Measurements from ENCODE around the gene PPP6R3. TPM values are rescaled to one million over a fixed set of nuclear protein-coding genes. Genes with fewer than 3 reads are reported as not detected.
A peak's percentile ranks its signal among the peaks of the same experiment; 100 is the strongest.

The PPP6R3 gene
- total and polyA plus RNA-seq, 2 of the 8 experiments (the other 6 are each of a cell fraction or from before 2014, with no cell fraction given), result 44.6 to 150 TPM

DNA sequence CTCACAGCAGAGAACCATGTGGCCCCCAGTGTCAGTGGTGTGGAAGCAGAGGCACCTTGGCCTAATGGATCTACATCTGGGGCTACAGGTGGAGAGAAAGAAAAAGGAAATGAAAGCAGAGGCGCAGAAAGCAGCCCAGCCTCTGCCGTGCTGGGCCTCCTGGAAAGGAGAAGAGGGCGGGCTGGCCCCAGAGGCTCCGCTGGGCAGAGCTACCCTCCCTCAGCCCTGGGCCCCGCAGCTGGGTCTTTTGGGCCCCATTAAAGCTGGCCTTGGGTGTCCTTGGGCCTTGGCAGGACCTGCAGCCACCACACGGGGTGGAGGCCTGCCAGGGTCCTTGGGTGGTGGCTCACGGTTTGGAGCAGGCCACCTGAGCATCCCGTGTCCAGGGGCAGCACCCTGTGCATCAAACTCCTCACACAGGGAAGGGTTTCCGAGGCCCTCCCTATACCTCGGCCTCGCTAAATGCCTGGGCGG is 192.2 kb downstream of the PPP6R3 start:
- FAIRE-seq, result no peak
- H3K4me2 ChIP-seq (ENCODE audit: insufficient read depth in 1 of 2, low read depth in 2 of 2, low read length in 2 of 2), result no peak overlapping the region
- TF ChIP-seq TBP (IDR thresholded peaks at IDR 0.05; ENCODE audit: low read depth, low read length), result no peak
- TF ChIP-seq KDM1A (IDR thresholded peaks at IDR 0.05; ENCODE audit: borderline replicate concordance, low read length), result no peak
- TF ChIP-seq NRF1 (IDR thresholded peaks at IDR 0.05; ENCODE audit: low read depth, low read length), result no peak
- no peak for TF ChIP-seq POLR2A (IDR thresholded peaks at IDR 0.05; ENCODE audit: control extremely low read depth in 1 of 2, low read depth in 2 of 2, low read length in 2 of 2)
- no peak for TF ChIP-seq KDM5A (IDR thresholded peaks at IDR 0.05; ENCODE audit: low read length)
- no peak for TF ChIP-seq POLR2AphosphoS5 (IDR thresholded peaks at IDR 0.05; ENCODE audit: low read depth, low read length)
- no peak for TF ChIP-seq CTBP2 (IDR thresholded peaks at IDR 0.05; ENCODE audit: borderline replicate concordance, insufficient read depth, insufficient read length, low read length)
- no peak for TF ChIP-seq PHF8 (conservative IDR thresholded peaks at IDR 0.05; ENCODE audit: low read depth, low read length)
- no peak for TF ChIP-seq ATF2 (IDR thresholded peaks at IDR 0.05; ENCODE audit: low read length)
- TF ChIP-seq HDAC2 (IDR thresholded peaks at IDR 0.05; ENCODE audit: borderline replicate concordance in 1 of 2, low read depth in 2 of 2, low read length in 2 of 2), result no peak
- no peak for TF ChIP-seq CHD1 (IDR thresholded peaks at IDR 0.05; ENCODE audit: low read depth, low read length)
- TF ChIP-seq MAFK (IDR thresholded peaks at IDR 0.05; ENCODE audit: low read depth, low read length), result no peak

More for the DNA sequence above, 192.2 kb downstream of the PPP6R3 start:
- Histone ChIP-seq H2BK120ac (replicated peaks; ENCODE audit: low read depth, low read length) (no peak overlapping the region), H2BK5ac (ENCODE audit: low read depth, low read length) (0 out of 2 replicates have a peak overlapping the region, but pooled peaks have one; percentile 47), H3K4ac (replicated peaks; ENCODE audit: insufficient read length, low read depth, low read length) (no peak overlapping the region), H3K18ac (ENCODE audit: extremely low read depth, low read length) (peak overlapping the region; percentile 9; the same call in 1 of the 2 replicates), H4K20me1 (replicated peaks in 1 of 2; ENCODE audit: control insufficient read depth in 1 of 2, insufficient read depth in 2 of 2, low read length in 2 of 2) (no peaks in the 10 kb centered on the region), H3K56ac (replicated peaks; ENCODE audit: insufficient read length, low read depth, low read length) (no peak overlapping the region), H4K8ac (ENCODE audit: extremely low read depth, insufficient read depth, low read length) (no peak overlapping the region), H3K27ac (ENCODE audit: low read depth, low read length) (no peak overlapping the region), H3K79me1 (ENCODE audit: low read depth, low read length) (no peaks in the 10 kb centered on the region), H3K4me3 (ENCODE audit: extremely low read depth in 1 of 4, insufficient read depth in 2 of 4, low read depth in 3 of 4, low read length in 4 of 4) (no peak overlapping the region), H3K4me1 (replicated peaks in 1 of 4; ENCODE audit: control insufficient read depth in 3 of 4, insufficient read depth in 4 of 4, low read length in 3 of 4) (peaks cover 0 to 12% (median 1%) of the 10 kb centered on the region in 4 experiments; a peak in 1 of 7 replicates), H3K9ac (replicated peaks in 1 of 4; ENCODE audit: extremely low read depth in 1 of 4, low read depth in 3 of 4, low read length in 3 of 4) (no peak overlapping the region), H2BK20ac (ENCODE audit: low read length) (no peak overlapping the region; the same call in 1 of the 2 replicates), H3K27me3 (replicated peaks in 1 of 4; ENCODE audit: control insufficient read depth in 3 of 4, extremely low read depth in 1 of 4, insufficient read depth in 3 of 4, low read length in 3 of 4) (no peaks in the 10 kb centered on the region), H3K79me2 (ENCODE audit: control insufficient read depth in 1 of 2, insufficient read depth in 2 of 2, low read length in 2 of 2) (no peaks in the 10 kb centered on the region), H2BK12ac (ENCODE audit: low read depth, low read length) (peak overlapping the region; percentile 60; the same call in 1 of the 2 replicates), H3K9me3 (ENCODE audit: insufficient read depth in 2 of 2, low read depth in 1 of 2, low read length in 1 of 2) (0 out of 4 replicates have a peak, but pooled peaks cover 0 to 6% of the 10 kb centered on the region in 2 experiments), H3K23ac (ENCODE audit: insufficient read length) (no peak overlapping the region), H2BK15ac (ENCODE audit: low read length) (peak overlapping the region; percentile 6; the same call in 1 of the 2 replicates), H4K5ac (ENCODE audit: insufficient read length, low read depth, low read length) (no peak overlapping the region), H2AFZ (ENCODE audit: low read length) (no peak overlapping the region), H3K36me3 (ENCODE audit: control insufficient read depth in 2 of 4, insufficient read depth in 4 of 4, low read length in 3 of 4) (no peaks in the 10 kb centered on the region), H4K91ac (replicated peaks; ENCODE audit: insufficient read length, low read length) (peak overlapping the region; percentile 93), H2AK5ac (ENCODE audit: low read depth, low read length) (peak overlapping the region; percentile 40; the same call in 1 of the 2 replicates), H3K23me2 (ENCODE audit: low read depth, low read length) (no peaks in the 10 kb centered on the region), H3K14ac (ENCODE audit: insufficient read length) (no peak overlapping the region)
- ChIA-PET POLR2A (ENCODE audit: partially characterized antibody) (no interaction called here), CTCF (ENCODE audit: partially characterized antibody) (interaction anchor here (0.5 to 1.4 kb wide), 2 partner anchors 9 to 404 kb away, joined by 3 to 4 read pairs; no protein-coding TSS in a partner anchor)
- WGBS, 2 experiments (ENCODE audit: extremely low coverage in 1 of 2, insufficient coverage in 1 of 2, insufficient read length in 1 of 2, insufficient replicate concordance in 2 of 2, low coverage in 1 of 2, low lambda C conversion rate in 2 of 2, missing lambda C conversion rate in 1 of 2), result 85% methylated on average over 10 of the region's 12 CpGs; no CpG with 5 or more reads in 1 of the 2 experiments
- no peak for DNase-seq (ENCODE audit: low read depth in 1 of 2, low spot score in 2 of 2)
